22Rv1 (cell line): Measurements from ENCODE around the gene CMIP.

Experiments
- ZFX ChIP-seq: fragments of 450-650 bp; IDR thresholded peaks from 2 replicates; pipeline ENCODE4 v1.6.1; 2017; ENCODE audit warnings: antibody characterized with exemption, borderline replicate concordance
- TF ChIP-seq, protein P1 (sequence below): fragments of 450-650 bp; IDR thresholded peaks from 2 replicates; pipeline ENCODE4 v1.5.1; 2017; ENCODE audit warnings: mild to moderate bottlenecking

DNA sequence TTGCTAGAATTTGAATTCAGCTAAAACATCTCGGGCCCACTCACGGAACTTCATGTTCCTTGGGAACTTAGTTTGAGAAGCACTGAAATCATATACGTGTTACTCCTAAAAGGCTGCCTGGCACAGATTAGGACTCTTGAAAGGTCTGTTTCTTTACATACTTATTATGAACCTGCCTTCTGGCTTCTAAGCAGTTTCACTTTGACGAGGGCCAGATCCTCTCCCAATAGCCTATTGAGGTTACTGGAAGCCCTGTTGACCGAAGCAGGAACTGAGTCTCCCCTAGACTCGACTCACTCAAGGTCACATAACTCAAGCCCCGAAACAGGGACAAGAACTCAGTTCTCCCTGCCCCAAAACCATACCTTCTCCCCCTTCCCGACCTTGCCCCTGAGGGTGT is 212.6 kb downstream of the CMIP start:
- TF ChIP-seq, protein P1, sequence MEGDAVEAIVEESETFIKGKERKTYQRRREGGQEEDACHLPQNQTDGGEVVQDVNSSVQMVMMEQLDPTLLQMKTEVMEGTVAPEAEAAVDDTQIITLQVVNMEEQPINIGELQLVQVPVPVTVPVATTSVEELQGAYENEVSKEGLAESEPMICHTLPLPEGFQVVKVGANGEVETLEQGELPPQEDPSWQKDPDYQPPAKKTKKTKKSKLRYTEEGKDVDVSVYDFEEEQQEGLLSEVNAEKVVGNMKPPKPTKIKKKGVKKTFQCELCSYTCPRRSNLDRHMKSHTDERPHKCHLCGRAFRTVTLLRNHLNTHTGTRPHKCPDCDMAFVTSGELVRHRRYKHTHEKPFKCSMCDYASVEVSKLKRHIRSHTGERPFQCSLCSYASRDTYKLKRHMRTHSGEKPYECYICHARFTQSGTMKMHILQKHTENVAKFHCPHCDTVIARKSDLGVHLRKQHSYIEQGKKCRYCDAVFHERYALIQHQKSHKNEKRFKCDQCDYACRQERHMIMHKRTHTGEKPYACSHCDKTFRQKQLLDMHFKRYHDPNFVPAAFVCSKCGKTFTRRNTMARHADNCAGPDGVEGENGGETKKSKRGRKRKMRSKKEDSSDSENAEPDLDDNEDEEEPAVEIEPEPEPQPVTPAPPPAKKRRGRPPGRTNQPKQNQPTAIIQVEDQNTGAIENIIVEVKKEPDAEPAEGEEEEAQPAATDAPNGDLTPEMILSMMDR, result no peak
- TF ChIP-seq ZFX, result no peak
